Thoracic aorta (tissue), 2 donors: ENCODE measurements around the gene CLEC2A. TPM values are rescaled to one million over a fixed set of nuclear protein-coding genes. Genes with fewer than 3 reads are reported as not detected.

Experiments used
- ATAC-seq: fragments of 150-250 bp; one replicate; pipeline ENCODE4 v1.8.0; 2017; ENCODE audit warnings: low read depth; ENCODE audit not compliant: insufficient number of reproducible peaks, low FRiP score
- DNase-seq: peaks from one replicate; pipeline ENCODE4 v3.0.0-alpha.2; 2020; ENCODE audit warnings: low spot score
- H3K27ac ChIP-seq, 2 donors: fragments of 200-600 bp; sonication (generic); 1 replicate in 1 of 2; 2 replicates in 1 of 2; pipeline ENCODE4 v1.5.1; 2016; ENCODE audit warnings: mild to moderate bottlenecking in 2 of 2, moderate library complexity in 2 of 2
- H3K27me3 ChIP-seq: fragments of 200-600 bp; sonication (generic); replicated peaks from 2 replicates; pipeline ENCODE4 v1.6.0; 2016; ENCODE audit warnings: mild to moderate bottlenecking; ENCODE audit not compliant: insufficient read depth
- H3K36me3 ChIP-seq: fragments of 200-600 bp; sonication (generic); one replicate; pipeline ENCODE4 v1.5.1; 2016
- H3K4me1 ChIP-seq, 2 donors: fragments of 200-600 bp; sonication (generic); 1 replicate in 1 of 2; 2 replicates in 1 of 2; pipeline versions ENCODE4 v1.5.1 to v1.6.0; 2016; ENCODE audit warnings: low read depth in 2 of 2, mild to moderate bottlenecking in 1 of 2; ENCODE audit not compliant: control insufficient read depth in 1 of 2
- H3K4me3 ChIP-seq: fragments of 200-600 bp; sonication (generic); 2 replicates; pipeline ENCODE4 v1.5.1; 2016; ENCODE audit warnings: mild to moderate bottlenecking
- H3K9me3 ChIP-seq: fragments of 200-600 bp; sonication (generic); 2 replicates; pipeline ENCODE4 v1.5.1; 2016
- total RNA-seq, 2 donors: library from RNA; depleted of rRNA; stranded (reverse); fragments of >200 nt; gene quantifications; one replicate each; pipeline versions ENCODE4 v1.1.0 to v1.2.3, GENCODE V29; 2016
- TF ChIP-seq, protein P1 (sequence below): fragments of 200-600 bp; sonication (generic); IDR thresholded peaks from one replicate; pipeline ENCODE4 v1.5.1; 2019; ENCODE audit warnings: antibody characterized with exemption

CLEC2A gene
- total RNA-seq, 2 donors from 2014 or later, result not detected

GRCh38 chr12:9947674-9948073 lies 15.5 kb upstream of the CLEC2A start:
- DNase-seq (no peak), ATAC-seq (no peak)
- TF ChIP-seq, protein P1, sequence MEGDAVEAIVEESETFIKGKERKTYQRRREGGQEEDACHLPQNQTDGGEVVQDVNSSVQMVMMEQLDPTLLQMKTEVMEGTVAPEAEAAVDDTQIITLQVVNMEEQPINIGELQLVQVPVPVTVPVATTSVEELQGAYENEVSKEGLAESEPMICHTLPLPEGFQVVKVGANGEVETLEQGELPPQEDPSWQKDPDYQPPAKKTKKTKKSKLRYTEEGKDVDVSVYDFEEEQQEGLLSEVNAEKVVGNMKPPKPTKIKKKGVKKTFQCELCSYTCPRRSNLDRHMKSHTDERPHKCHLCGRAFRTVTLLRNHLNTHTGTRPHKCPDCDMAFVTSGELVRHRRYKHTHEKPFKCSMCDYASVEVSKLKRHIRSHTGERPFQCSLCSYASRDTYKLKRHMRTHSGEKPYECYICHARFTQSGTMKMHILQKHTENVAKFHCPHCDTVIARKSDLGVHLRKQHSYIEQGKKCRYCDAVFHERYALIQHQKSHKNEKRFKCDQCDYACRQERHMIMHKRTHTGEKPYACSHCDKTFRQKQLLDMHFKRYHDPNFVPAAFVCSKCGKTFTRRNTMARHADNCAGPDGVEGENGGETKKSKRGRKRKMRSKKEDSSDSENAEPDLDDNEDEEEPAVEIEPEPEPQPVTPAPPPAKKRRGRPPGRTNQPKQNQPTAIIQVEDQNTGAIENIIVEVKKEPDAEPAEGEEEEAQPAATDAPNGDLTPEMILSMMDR, result no peak
- no peaks in the 10 kb centered on the region for H3K27me3 ChIP-seq
- H3K9me3 ChIP-seq, result no peaks in the 10 kb centered on the region
- H3K36me3 ChIP-seq, result no peaks in the 10 kb centered on the region
- H3K4me1 ChIP-seq, result no peaks in the 10 kb centered on the region
- no peak overlapping the region for H3K27ac ChIP-seq
- no peak overlapping the region for H3K4me3 ChIP-seq

- no peak overlapping the region for H3K4me3 ChIP-seq
- DNase-seq (no peak), ATAC-seq (no peak)
- H3K4me1 ChIP-seq, result no peaks in the 10 kb centered on the region
- H3K36me3 ChIP-seq, result no peaks in the 10 kb centered on the region
- H3K27me3 ChIP-seq, result no peaks in the 10 kb centered on the region
- H3K27ac ChIP-seq, result no peak overlapping the region
- TF ChIP-seq, protein P1, result no peak
- no peaks in the 10 kb centered on the region for H3K9me3 ChIP-seq
Measured at GRCh38 chr12:9944391-9944790, 12.2 kb upstream of the CLEC2A start.

DNA sequence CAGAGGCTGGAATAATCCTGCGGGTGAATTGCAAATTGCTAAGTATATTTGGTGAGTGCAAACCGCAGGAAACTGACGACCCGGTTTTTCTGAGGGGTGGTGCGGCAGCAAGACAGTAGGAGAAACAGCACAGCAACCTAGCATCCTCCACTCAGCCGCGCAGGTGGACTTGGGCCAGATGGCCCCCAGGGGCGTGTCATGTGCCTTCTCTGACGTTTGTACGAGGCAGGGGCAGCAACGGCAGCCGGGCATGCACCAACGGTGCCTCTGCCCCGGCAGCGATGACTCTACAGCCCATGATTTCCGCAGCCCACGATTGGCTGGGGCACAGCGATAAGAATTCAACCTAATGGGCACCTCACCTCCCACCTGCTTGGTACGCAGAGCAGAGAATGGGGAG lies 11.1 kb upstream of the CLEC2A start:
- Histone ChIP-seq H3K4me3 (no peak overlapping the region), H3K4me1 (no peaks in the 10 kb centered on the region), H3K9me3 (no peaks in the 10 kb centered on the region), H3K27ac (no peak overlapping the region), H3K36me3 (no peaks in the 10 kb centered on the region), H3K27me3 (no peaks in the 10 kb centered on the region)
- TF ChIP-seq, protein P1, result no peak
- ATAC-seq (no peak), DNase-seq (no peak)

DNA sequence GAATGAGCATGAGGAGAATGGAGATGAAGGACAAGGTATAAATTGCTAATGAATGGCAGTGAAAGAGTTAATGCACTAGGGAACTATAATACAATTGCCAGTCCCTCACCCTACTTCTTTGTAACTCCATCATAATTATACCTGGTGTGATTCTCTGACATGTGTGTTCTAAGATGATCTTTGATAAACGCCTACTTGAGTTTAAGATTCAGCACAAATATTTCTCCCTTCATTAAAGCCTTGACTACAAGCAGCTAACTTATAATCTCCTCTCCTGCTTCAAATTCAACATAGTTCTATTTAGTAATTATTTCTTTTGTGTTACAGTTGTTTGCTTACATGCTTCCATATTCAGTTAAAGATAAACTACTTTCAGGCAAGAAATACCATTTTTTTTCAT lies 9.7 kb upstream of the CLEC2A start:
- H3K27me3 ChIP-seq, result no peaks in the 10 kb centered on the region
- no peak overlapping the region for H3K27ac ChIP-seq
- ATAC-seq, result no peak
- H3K4me1 ChIP-seq, result no peaks in the 10 kb centered on the region
- no peaks in the 10 kb centered on the region for H3K9me3 ChIP-seq
- TF ChIP-seq, protein P1, result no peak
- H3K4me3 ChIP-seq, result no peak overlapping the region
- no peak for DNase-seq
- H3K36me3 ChIP-seq, result no peaks in the 10 kb centered on the region

- no peaks in the 10 kb centered on the region for H3K9me3 ChIP-seq
- no peak overlapping the region for H3K4me3 ChIP-seq
- no peak for DNase-seq
- no peak for ATAC-seq
- TF ChIP-seq, protein P1, result no peak
- no peaks in the 10 kb centered on the region for H3K36me3 ChIP-seq
- H3K27me3 ChIP-seq, result no peaks in the 10 kb centered on the region
- H3K4me1 ChIP-seq, result no peaks in the 10 kb centered on the region
- no peak overlapping the region for H3K27ac ChIP-seq
Measured at GRCh38 chr12:9940375-9940774, 8.2 kb upstream of the CLEC2A start.
